HG03342 (cell line): ENCODE data around the gene GNB1L.
"Not testable (repeated sequence)": the region's sequence is repeated elsewhere in the genome, so short reads cannot be mapped to it uniquely, and the experiment has no call there.

Experiments
- ATAC-seq: cut with Tn5 transposase; IDR thresholded peaks from one replicate; pipeline ENCODE4 v1.9.1; 2021; ENCODE audit warnings: mild to moderate bottlenecking, moderate library complexity; ENCODE audit not compliant: unreplicated experiment

GNB1L gene

GRCh38 chr22:19799322-19800190 is 55.1 kb downstream of the GNB1L start:
- ATAC-seq, result no peak

- no peak for ATAC-seq
These were observed 55.8 kb downstream of the GNB1L start for GRCh38 chr22:19798891-19799293.

- no peak for ATAC-seq
These were observed 56.5 kb downstream of the GNB1L start for GRCh38 chr22:19798003-19798665.

- ATAC-seq, result no peak
These were observed 57.3 kb downstream of the GNB1L start for GRCh38 chr22:19797086-19798002.

GRCh38 chr22:19796160-19796559 is 58.5 kb downstream of the GNB1L start:
- no peak for ATAC-seq

- no peak for ATAC-seq
These were observed 59.1 kb downstream of the GNB1L start for GRCh38 chr22:19795617-19796008.

GRCh38 chr22:19793661-19794310 is 60.9 kb downstream of the GNB1L start:
- no peak for ATAC-seq

- no peak for ATAC-seq
These were observed 61.5 kb downstream of the GNB1L start for GRCh38 chr22:19793161-19793560.

GRCh38 chr22:19792383-19792896 is 62.2 kb downstream of the GNB1L start:
- not testable (repeated sequence) for ATAC-seq

- no peak for ATAC-seq
These were observed 62.8 kb downstream of the GNB1L start for GRCh38 chr22:19791894-19792293.

- ATAC-seq, result no peak
These were observed 63.4 kb downstream of the GNB1L start for GRCh38 chr22:19791243-19791642.

- no peak for ATAC-seq
These were observed 64.8 kb downstream of the GNB1L start for GRCh38 chr22:19789828-19790227.

- no peak for ATAC-seq
These were observed 65.3 kb downstream of the GNB1L start for GRCh38 chr22:19789406-19789805.

GRCh38 chr22:19788661-19789225 is 65.9 kb downstream of the GNB1L start:
- no peak for ATAC-seq

- ATAC-seq, result no peak
These were observed 66.9 kb downstream of the GNB1L start for GRCh38 chr22:19787849-19788141.

GRCh38 chr22:19786959-19787848 is 67.5 kb downstream of the GNB1L start:
- ATAC-seq, result no peak

GRCh38 chr22:19786264-19786585 is 68.4 kb downstream of the GNB1L start:
- no peak for ATAC-seq

- ATAC-seq, result no peak
These were observed 69.0 kb downstream of the GNB1L start for GRCh38 chr22:19785461-19786263.
